Activated CD4-positive, alpha-beta T cell treated with anti-CD3 and anti-CD28 coated beads, Interleukin-2, amount 10 ng/mL, durations not matched to agents 24 days and 14 days (primary cell): ENCODE data around the gene NRXN2. TPM values are rescaled to one million over a fixed set of nuclear protein-coding genes. Genes with fewer than 3 reads are reported as not detected.

Experiments
- DNase-seq: peaks from one replicate; pipeline ENCODE4 v3.0.0; 2022
- H3K27ac Mint-ChIP-seq: one replicate; pipeline ENCODE4 v1.8.0; 2022; ENCODE audit warnings: mild to moderate bottlenecking, mixed read lengths
- H3K27me3 Mint-ChIP-seq: one replicate; pipeline ENCODE4 v1.8.0; 2022; ENCODE audit warnings: mixed read lengths
- H3K36me3 Mint-ChIP-seq: one replicate; pipeline ENCODE4 v1.8.0; 2022; ENCODE audit warnings: low read depth, mild to moderate bottlenecking, mixed read lengths
- H3K4me1 Mint-ChIP-seq: one replicate; pipeline ENCODE4 v1.8.0; 2021; ENCODE audit warnings: mixed read lengths
- H3K4me3 Mint-ChIP-seq: one replicate; pipeline ENCODE4 v1.8.0; 2022; ENCODE audit warnings: mild to moderate bottlenecking, moderate library complexity, mixed read lengths
- H3K9me3 Mint-ChIP-seq: one replicate; pipeline ENCODE4 v1.8.0; 2021; ENCODE audit warnings: mixed read lengths
- intact Hi-C: fragments of 100-400 bp; cut with micrococcal nuclease; formaldehyde crosslinking; loops from one replicate; pipeline ENCODE4 v1.15.1; 2023
- total RNA-seq: library from RNA; stranded (reverse); gene quantifications from 2 replicates; pipeline ENCODE4 v1.2.3, GENCODE V29; 2022

The NRXN2 gene
- total RNA-seq, 1 donor from 2014 or later: 0.61 TPM

GRCh38 chr11:64743591-64744543, 20.9 kb upstream of the NRXN2 start, which contains the start of gene RASGRP2:
TSS of gene RASGRP2 (minus strand) at chr11:64744142. CDS start at chr11:64742866, 1,276 bp downstream.
- Mint-ChIP-seq H3K4me1 (peaks cover 32% of the 10 kb centered on the region), H3K36me3 (peaks cover 20% of the 10 kb centered on the region), H3K4me3 (peak within 1 kb of the TSS; percentile 94)

DNA sequence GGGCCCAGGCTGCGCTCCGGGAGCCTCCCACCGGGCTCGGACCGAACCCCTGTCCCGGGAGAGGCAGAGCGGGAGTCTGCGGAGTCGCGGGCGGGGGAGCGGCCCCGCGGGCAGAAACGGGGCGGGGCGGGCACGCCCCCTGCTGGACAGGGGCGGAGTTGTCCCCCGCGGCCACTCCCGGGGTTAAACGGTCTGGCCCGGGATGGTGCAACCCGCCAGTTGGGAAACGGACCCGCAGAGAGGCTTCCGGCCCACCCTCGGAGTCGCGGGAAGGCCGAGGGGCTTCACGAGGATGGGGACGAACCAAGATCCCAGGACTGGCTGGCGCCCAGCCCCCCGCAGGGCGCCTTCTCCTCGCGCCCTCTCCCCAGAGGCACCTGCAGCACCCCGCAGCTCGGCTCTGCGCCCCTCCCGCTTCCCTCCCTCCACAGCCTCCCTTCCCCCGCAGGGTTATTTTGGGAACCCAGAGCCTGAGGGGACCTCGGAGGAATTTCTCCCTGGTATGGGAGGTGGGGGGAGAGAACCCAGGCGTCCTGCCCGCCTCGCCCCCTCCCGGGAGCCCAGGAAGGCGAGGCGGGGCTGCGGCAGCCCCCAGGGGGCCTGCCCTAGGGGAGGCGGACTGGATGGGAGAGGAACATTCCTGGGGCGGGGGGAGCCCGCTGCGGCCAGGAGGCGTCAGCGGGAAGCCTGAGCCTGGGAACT, 20.0 kb upstream of the NRXN2 start:
- Mint-ChIP-seq H3K4me3 (peak overlapping the region; percentile 94), H3K36me3 (peaks cover 18% of the 10 kb centered on the region), H3K4me1 (peaks cover 30% of the 10 kb centered on the region), H3K9me3 (no peaks in the 10 kb centered on the region), H3K27ac (no peak overlapping the region), H3K27me3 (no peaks in the 10 kb centered on the region)
- intact Hi-C loops: loop anchor here (1.0 to 2.0 kb wide), 3 partner anchors 20 to 55 kb away; partner anchors contain the start of genes NRXN2 and SF1
- peak; percentile 95 for DNase-seq

More at GRCh38 chr11:64743591-64744543, 20.9 kb upstream of the NRXN2 start, which contains the start of gene RASGRP2:
- H3K27me3 Mint-ChIP-seq: no peaks in the 10 kb centered on the region
- DNase-seq: peak; percentile 97
- H3K9me3 Mint-ChIP-seq: no peaks in the 10 kb centered on the region
- intact Hi-C loops: loop anchor here (1.0 to 2.0 kb wide), 5 partner anchors 21 to 67 kb away; partner anchors contain the start of genes MEN1, NRXN2 and SF1
- peak within 1 kb of the TSS; percentile 89 for H3K27ac Mint-ChIP-seq

GRCh38 chr11:64742087-64742888, 19.3 kb upstream of the NRXN2 start:
- DNase-seq: peak; percentile 60
- Mint-ChIP-seq H3K27me3 (no peaks in the 10 kb centered on the region), H3K36me3 (peaks cover 18% of the 10 kb centered on the region), H3K4me1 (peaks cover 30% of the 10 kb centered on the region), H3K4me3 (peak overlapping the region; percentile 72), H3K9me3 (no peaks in the 10 kb centered on the region), H3K27ac (peak overlapping the region; percentile 29)
- intact Hi-C loops: loop anchor here (2.0 kb wide), 1 partner anchor 37 kb away; the partner anchor contains the start of gene SF1

DNA sequence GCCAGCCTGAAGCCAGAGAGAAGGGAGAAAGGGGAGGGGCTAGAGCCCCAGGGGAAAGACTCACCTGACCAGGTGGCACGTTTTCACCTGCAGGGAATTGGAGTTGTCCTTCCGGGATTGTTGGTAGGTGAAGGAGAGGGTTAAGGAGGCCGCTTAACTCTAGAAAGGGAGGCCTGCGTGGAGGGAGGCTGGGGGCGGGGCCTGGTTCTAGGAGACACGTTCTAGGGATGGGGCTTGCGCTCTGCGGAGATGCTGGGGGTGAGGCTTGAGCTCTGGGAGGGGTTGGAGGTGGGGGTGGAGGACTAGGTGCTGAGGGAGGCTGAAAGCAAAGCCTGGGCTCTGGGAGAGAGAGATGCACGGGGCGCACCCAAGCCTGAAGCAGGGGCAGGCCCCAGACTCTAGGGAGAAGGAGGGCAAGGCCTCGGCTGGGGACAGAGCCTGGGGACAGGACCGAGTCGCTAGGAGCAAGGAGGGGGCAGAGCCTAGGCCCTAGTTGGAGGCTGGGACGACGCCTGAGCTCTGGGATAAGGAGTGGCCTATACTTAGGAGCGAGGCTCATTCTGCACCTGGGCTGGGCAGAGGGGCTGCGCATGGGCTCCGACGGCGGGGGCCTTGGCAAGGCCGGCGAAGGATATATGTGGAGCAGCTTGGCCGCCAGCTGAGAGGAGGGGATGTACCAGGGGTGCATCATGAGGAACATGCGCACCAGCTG, 18.5 kb upstream of the NRXN2 start:
- H3K36me3 Mint-ChIP-seq: peaks cover 23% of the 10 kb centered on the region
- H3K27ac Mint-ChIP-seq: no peak overlapping the region
- intact Hi-C loops: loop anchor here (2.0 kb wide), 1 partner anchor 37 kb away; the partner anchor contains the start of gene SF1
- no peaks in the 10 kb centered on the region for H3K9me3 Mint-ChIP-seq
- peaks cover 29% of the 10 kb centered on the region for H3K4me1 Mint-ChIP-seq
- H3K27me3 Mint-ChIP-seq: no peaks in the 10 kb centered on the region
- peak overlapping the region; percentile 72 for H3K4me3 Mint-ChIP-seq
- no peak for DNase-seq

DNA sequence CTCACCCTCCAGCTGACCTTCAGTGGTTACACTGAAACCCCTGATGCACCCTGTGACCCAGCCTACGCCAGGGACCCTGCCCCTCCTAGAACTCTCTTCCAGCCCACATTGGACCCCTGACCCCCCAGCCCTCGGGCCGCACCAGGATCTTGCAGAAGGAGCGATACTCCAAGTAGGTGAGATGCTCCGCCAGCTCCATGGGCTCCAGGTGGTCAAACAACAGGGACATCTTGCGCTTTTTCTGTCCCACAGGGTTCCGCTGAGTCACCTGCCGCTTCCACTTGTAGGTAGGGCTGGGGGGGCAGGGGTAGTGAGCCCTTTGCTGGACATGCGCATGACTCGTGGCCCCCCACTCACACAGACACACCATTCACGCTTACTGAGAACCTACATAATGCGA, 16.9 kb upstream of the NRXN2 start:
- Mint-ChIP-seq H3K27me3 (no peaks in the 10 kb centered on the region), H3K4me1 (peaks cover 19% of the 10 kb centered on the region), H3K9me3 (no peaks in the 10 kb centered on the region), H3K4me3 (no peak overlapping the region), H3K36me3 (peaks cover 34% of the 10 kb centered on the region), H3K27ac (no peak overlapping the region)
- DNase-seq: no peak
- intact Hi-C loops: no loop called here

- no peaks in the 10 kb centered on the region for H3K9me3 Mint-ChIP-seq
- no peak overlapping the region for H3K4me3 Mint-ChIP-seq
- no peak overlapping the region for H3K27ac Mint-ChIP-seq
- intact Hi-C loops: no loop called here
- peaks cover 49% of the 10 kb centered on the region for H3K36me3 Mint-ChIP-seq
- peaks cover 8% of the 10 kb centered on the region for H3K4me1 Mint-ChIP-seq
- H3K27me3 Mint-ChIP-seq: no peaks in the 10 kb centered on the region
- no peak for DNase-seq
These were observed 13.7 kb upstream of the NRXN2 start for GRCh38 chr11:64736654-64737053.

GRCh38 chr11:64735725-64736259, 12.8 kb upstream of the NRXN2 start:
- Mint-ChIP-seq H3K27me3 (no peaks in the 10 kb centered on the region), H3K4me3 (no peak overlapping the region), H3K36me3 (peaks cover 50% of the 10 kb centered on the region), H3K4me1 (peaks cover 5% of the 10 kb centered on the region), H3K27ac (no peak overlapping the region), H3K9me3 (no peaks in the 10 kb centered on the region)
- DNase-seq: no peak
- intact Hi-C loops: no loop called here

DNA sequence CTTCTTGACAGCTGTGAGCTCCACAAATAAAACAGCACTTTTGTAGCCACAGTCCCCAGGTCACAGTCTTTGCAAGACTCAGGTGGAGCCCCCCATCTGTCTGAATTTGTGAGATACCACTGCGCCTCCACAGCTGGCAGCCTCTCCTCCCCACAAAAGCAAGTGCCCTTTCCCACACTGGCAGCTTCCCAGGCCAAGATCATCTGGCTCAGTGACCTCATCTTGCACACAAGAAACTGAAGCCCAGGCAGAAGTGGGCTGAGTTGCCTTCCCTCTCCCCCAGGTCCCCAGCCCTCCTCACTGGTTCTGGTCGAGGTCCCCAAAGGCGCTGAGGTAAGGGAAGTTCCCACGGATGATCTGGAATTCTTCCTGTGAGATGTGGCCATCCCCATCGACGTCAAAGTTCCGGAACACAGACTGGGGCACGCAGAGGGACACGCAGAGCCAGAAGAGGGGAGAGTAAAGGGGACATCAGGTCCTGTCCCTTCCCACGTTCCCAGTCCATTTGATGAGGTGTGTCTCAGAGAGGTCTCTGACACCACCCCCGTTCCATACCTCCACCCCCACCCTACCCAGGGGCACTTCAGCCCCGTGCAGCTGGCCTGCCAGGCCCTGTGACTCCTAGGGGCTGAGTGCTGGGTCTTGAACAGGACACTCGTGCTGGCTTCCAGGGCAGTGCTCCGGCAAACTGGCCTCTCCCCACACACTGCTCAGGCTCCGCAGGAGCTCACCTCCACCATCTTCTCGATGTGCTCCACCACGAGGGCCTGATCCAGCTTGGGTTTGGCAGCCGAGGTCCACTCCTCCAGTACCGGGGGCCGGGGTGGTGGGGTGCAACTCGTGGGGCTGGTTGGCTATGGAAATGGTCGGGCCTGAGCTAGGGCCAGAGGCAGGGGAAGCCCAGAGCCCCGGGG, 12.1 kb upstream of the NRXN2 start:
- DNase-seq: no peak
- Mint-ChIP-seq H3K36me3 (peaks cover 47% of the 10 kb centered on the region), H3K9me3 (no peaks in the 10 kb centered on the region), H3K4me1 (peaks cover 2% of the 10 kb centered on the region), H3K27ac (no peak overlapping the region), H3K27me3 (no peaks in the 10 kb centered on the region), H3K4me3 (no peak overlapping the region)
- intact Hi-C loops: no loop called here

GRCh38 chr11:64731601-64732000, 8.6 kb upstream of the NRXN2 start:
- Mint-ChIP-seq H3K4me3 (no peak overlapping the region), H3K27ac (no peak overlapping the region), H3K9me3 (no peaks in the 10 kb centered on the region), H3K4me1 (peaks cover 2% of the 10 kb centered on the region), H3K27me3 (no peaks in the 10 kb centered on the region), H3K36me3 (peaks cover 51% of the 10 kb centered on the region)
- intact Hi-C loops: no loop called here
- DNase-seq: no peak

GRCh38 chr11:64729851-64730382, 6.9 kb upstream of the NRXN2 start:
- H3K9me3 Mint-ChIP-seq: no peaks in the 10 kb centered on the region
- intact Hi-C loops: no loop called here
- no peaks in the 10 kb centered on the region for H3K27me3 Mint-ChIP-seq
- DNase-seq: no peak
- no peak overlapping the region for H3K4me3 Mint-ChIP-seq
- peaks cover 43% of the 10 kb centered on the region for H3K36me3 Mint-ChIP-seq
- H3K27ac Mint-ChIP-seq: no peak overlapping the region
- H3K4me1 Mint-ChIP-seq: peaks cover 5% of the 10 kb centered on the region

- intact Hi-C loops: no loop called here
- no peak overlapping the region for H3K27ac Mint-ChIP-seq
- H3K27me3 Mint-ChIP-seq: no peaks in the 10 kb centered on the region
- H3K4me1 Mint-ChIP-seq: peaks cover 11% of the 10 kb centered on the region
- peaks cover 40% of the 10 kb centered on the region for H3K36me3 Mint-ChIP-seq
- DNase-seq: no peak
- no peaks in the 10 kb centered on the region for H3K9me3 Mint-ChIP-seq
- H3K4me3 Mint-ChIP-seq: no peak overlapping the region
These were observed 5.9 kb upstream of the NRXN2 start for GRCh38 chr11:64728757-64729365.
